AG04449 (cell line): ENCODE measurements around the gene OTOGL.

Experiments
- CTCF ChIA-PET: fragments of 350-600 bp; formaldehyde crosslinking; extraction: SDS; loops from one replicate; lab custom pipeline; 2021; ENCODE audit warnings: antibody characterized with exemption; lab: Yijun Ruan, JAX
- POLR2A ChIA-PET: fragments of 400-600, 350-600 bp; formaldehyde crosslinking; extraction: SDS; loops from one replicate; lab custom pipeline; 2020; ENCODE audit warnings: antibody characterized with exemption, inconsistent platforms; lab: Yijun Ruan, JAX
- DNase-seq: peaks from one replicate; pipeline ENCODE4 v3.0.0-alpha.2; 2010; ENCODE audit warnings: low read depth, low spot score
- H3K4me3 ChIP-seq: 2 replicates; pipeline ENCODE4 v1.5.1; 2011; ENCODE audit warnings: low read depth, mild to moderate bottlenecking, control low read depth, low read length
- CTCF ChIP-seq: IDR thresholded peaks from one replicate; pipeline ENCODE4 v1.5.1; 2011; ENCODE audit warnings: mild to moderate bottlenecking, moderate library complexity, low read length, control low read depth, inconsistent platforms; ENCODE audit not compliant: insufficient read depth; ENCODE audit errors: missing control alignments

OTOGL gene

GRCh38 chr12:80200414-80200813 lies 101.1 kb downstream of the OTOGL start:
- POLR2A ChIA-PET: no interaction called here
- CTCF ChIA-PET: interaction anchor here (1.1 to 15.0 kb wide), 3 partner anchors 8 to 1058 kb away, joined by 5 to 403 read pairs (median 19); no protein-coding TSS in a partner anchor
- DNase-seq: no peak
- H3K4me3 ChIP-seq: no peak overlapping the region
- TF ChIP-seq CTCF: no peak

DNA sequence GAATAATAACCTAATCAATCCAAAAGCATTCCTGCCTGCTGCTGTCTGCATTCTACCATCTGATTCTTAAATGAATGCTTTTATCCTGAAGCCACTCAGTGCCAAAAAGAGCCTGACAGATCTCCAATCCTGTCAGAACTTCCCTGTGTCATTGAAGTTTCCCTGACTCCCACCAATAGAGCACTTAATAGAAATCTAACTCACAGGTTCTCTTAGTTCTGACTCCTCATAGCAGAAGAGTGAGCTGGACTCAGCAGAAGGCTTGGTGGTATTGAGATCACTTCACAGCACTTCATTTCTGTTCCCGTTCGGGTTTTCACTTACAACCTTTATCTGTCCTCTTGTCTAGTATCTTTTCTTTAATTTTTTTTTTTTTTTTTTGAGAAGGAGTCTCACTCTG lies 102.6 kb downstream of the OTOGL start:
- H3K4me3 ChIP-seq: no peak overlapping the region
- no peak for DNase-seq
- TF ChIP-seq CTCF: no peak
- ChIA-PET POLR2A (no interaction called here), CTCF (interaction anchor here (5.7 kb wide), 1 partner anchor 68 kb away, joined by 40 read pairs; no protein-coding TSS in a partner anchor)

DNA sequence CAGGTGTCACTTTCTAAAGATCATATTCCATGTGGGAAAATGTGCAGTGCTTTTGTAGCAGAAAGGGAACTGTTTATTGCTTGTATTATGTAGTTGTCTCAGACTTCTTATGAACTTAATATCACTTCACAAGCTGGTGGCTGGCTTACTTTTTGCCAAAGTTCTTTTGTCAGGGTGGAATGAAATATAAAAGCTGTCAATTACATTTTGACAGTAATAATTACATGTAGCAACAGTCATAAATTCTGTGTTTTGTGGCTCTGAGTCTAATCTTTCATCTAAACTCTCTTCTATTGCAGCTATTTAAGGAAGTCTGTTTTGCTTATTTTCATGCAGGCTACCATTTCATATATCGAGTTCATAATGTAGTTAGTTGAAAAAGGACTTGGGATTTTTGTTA lies 106.6 kb downstream of the OTOGL start:
- TF ChIP-seq CTCF: no peak
- H3K4me3 ChIP-seq: no peak overlapping the region
- DNase-seq: no peak
- ChIA-PET CTCF (interaction anchor here (1.4 to 8.6 kb wide), 3 partner anchors 9 to 64 kb away, joined by 4 to 52 read pairs (median 40); no protein-coding TSS in a partner anchor), POLR2A (no interaction called here)

GRCh38 chr12:80208071-80208470 lies 108.7 kb downstream of the OTOGL start:
- POLR2A ChIA-PET: no interaction called here
- no peak for TF ChIP-seq CTCF
- no peak for DNase-seq
- CTCF ChIA-PET: interaction anchor here (1.4 to 8.6 kb wide), 2 partner anchors 11 to 63 kb away, joined by 5 to 52 read pairs; no protein-coding TSS in a partner anchor
- no peak overlapping the region for H3K4me3 ChIP-seq

DNA sequence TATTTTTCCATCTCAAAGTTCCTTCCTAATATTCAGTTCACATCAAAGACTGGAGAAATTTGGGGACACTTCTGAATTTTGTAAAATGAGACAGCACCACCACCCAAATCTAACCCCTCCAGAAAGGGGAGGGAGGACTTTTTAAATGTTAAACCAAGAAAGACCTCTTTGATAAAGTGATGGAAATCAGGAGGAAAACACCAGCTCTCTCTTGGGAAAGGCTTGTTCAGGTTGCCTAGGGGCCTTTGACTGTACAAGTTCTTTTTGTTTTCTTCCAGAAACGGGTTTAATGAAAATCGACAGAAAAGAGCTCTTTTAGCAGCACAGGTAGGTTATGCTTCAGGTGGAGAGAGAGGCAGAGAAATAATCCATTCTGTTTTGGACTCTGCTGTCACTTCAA lies 112.3 kb downstream of the OTOGL start:
- POLR2A ChIA-PET: no interaction called here
- CTCF ChIA-PET: interaction anchor here (1.1 kb wide), 1 partner anchor 16 kb away, joined by 4 read pairs; no protein-coding TSS in a partner anchor
- no peak overlapping the region for H3K4me3 ChIP-seq
- no peak for DNase-seq
- no peak for TF ChIP-seq CTCF

- no peak for DNase-seq
- ChIA-PET POLR2A (no interaction called here), CTCF (no interaction called here)
- H3K4me3 ChIP-seq: no peak overlapping the region
- no peak for TF ChIP-seq CTCF
Observed at GRCh38 chr12:80212938-80213645, 113.8 kb downstream of the OTOGL start.
